Transverse colon (tissue), 4 donors: ENCODE measurements around the gene FAR2.

Experiments
- CTCF ChIP-seq, 5 experiments: fragments of 200-600 bp in 3 of 5; fragments of 450-650 bp in 2 of 5; sonication (generic) in 3 of 5; IDR thresholded peaks; 1 replicate in 2 of 5; 2 replicates in 3 of 5; pipeline ENCODE4 v1.5.1; 2016 to 2017; ENCODE audit warnings: antibody characterized with exemption in 5 of 5, inconsistent platforms in 3 of 5, mild to moderate bottlenecking in 2 of 5, moderate library complexity in 1 of 5
- EP300 ChIP-seq: sonication (generic); formaldehyde crosslinking; IDR thresholded peaks from one replicate; pipeline ENCODE4 v1.6.1; 2017; ENCODE audit warnings: antibody characterized with exemption, low read depth
- POLR2A ChIP-seq: fragments of 450-650 bp; IDR thresholded peaks from one replicate; pipeline ENCODE4 v1.6.1; 2016; ENCODE audit warnings: antibody characterized with exemption, mild to moderate bottlenecking, moderate library complexity
- POLR2AphosphoS5 ChIP-seq, 3 donors: sonication (generic); formaldehyde crosslinking; IDR thresholded peaks; one replicate each; pipeline ENCODE4 v1.6.1; 2016; ENCODE audit warnings: antibody characterized with exemption in 3 of 3

GRCh38 chr12:29176941-29177340, 27.9 kb downstream of the FAR2 start:
- TF ChIP-seq CTCF (IDR thresholded peaks at IDR 0.05), result no peak
- no peak for TF ChIP-seq POLR2AphosphoS5 (IDR thresholded peaks at IDR 0.05)
- no peak for TF ChIP-seq EP300
- no peak for TF ChIP-seq POLR2A
